Measurements from ENCODE around the gene INPP5J.
"Not testable (repeated sequence)": the region's sequence is repeated elsewhere in the genome, so short reads cannot be mapped to it uniquely, and the experiment has no call there.

The INPP5J gene

DNA sequence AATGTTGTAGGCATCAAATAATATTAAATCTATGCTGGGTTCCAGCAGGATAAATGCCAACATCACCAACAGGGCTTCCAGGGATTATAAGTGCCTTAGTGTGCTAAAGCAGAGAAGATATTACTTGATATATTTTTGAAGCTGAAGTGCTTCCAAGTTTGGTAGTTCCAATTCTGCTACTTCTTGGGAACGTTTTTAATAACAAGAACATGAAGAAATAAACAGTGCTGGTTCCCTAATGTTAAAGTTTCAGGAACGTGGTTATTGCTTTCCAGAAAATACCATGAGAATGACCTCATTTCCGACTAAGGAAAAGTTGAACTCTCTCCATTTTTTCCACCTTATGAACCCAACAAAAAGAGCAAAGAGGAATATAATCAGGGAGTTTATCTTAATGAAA, 32.7 kb downstream of the INPP5J start:
- DNase-seq: no peak

DNA sequence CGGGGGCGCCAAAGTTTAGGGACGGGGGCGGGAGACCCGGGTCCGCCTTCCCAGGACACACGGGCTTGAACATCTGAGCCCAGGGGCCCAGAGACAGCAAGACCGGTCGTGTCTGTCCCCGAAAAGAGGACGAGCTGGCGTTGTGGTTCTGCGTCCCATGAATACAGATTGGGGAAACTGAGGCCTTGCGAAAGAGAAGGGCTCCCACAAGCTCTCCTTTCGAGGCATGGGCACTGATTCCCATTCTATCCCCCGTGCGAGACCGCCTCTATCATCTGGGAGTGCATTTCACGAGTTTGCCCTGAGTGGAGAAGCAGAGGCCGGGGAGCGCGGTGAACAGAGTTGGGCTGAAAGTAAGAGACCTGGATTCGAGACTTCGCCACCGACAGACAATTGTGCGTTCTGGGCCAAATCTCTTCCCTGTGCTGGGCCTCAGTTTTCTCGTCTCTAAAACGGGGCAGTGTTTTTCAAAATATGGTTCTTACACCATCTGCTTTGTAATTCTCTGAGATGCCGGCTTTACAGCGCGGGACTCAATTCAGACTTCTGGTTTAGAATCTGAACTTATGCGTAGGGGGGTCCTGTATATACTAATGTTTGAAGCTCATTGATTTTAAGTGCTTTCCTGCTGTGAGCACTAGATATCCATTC, 37.7 kb downstream of the INPP5J start:
- no peak for DNase-seq

DNA sequence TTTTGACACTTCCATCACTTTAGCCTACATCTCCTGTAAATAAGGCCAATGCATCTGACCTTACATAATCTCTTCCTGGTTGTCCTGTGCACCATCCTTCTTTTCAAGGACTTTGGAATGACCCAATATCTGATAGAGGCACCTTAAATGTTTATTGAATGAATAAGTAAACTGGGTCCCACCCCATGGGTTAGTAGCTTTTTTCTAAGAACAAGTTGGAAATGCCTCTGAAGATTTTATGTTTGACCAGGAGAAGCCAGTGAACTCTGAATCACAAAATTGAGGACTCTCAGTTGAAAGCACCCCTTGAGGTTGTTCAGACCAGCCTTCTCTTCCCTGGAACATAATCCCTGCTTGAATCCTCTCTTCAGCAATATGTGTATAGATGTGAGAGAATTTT, 38.6 kb downstream of the INPP5J start:
- DNase-seq: no peak

DNA sequence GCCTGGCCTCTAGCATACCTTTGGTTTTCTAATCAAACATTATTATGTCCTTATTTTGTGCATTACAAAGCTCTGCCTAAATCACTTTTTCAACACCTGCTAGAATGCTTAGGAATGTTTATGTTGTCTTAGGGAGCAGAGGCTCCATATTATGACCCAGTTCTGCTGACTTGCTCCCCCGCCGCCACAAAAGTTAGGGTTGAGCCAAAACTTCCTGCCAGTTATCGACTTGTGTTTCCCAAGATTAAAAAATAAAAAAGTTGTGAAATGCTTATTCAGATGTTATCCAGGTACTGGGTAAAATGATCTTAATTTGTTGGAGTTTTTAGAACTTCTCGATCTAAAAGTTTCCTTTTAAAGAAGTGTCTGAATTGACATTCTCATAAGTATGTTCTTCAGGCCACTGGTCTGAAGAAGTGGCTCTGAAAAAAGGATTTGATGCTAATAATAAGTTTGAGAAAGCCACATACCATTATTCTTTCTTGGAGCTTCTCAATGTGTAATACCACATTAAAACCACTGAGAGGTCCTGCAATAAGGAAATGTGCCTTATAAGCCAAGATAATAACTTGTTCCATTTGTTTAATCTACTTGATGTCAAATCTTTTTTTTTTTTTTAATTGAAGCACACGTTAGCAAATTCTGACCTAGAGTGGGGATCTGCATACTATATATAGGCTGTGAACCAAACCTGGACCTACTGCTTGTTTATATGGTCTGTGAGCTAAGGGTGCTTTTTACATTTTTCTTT, 39.4 kb downstream of the INPP5J start:
- DNase-seq: no peak

DNA sequence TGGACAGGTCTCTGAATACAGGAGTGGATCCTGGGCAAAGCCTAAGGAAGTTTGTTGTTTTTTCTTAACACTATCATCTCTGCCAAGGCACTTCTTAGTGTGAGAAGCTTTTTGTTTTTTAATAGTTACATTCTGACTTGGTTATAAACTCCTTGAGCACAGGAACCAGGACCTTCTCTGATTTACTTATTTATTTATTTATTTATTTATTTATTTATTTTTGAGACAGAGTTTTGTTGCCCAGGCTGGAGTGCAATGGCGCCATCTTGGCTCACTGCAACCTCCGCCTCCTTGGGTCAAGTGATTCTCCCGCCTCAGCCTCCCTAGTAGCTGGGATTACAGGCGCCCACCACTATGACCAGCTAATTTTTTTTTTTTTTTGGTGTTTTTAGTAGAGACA, 48.2 kb downstream of the INPP5J start:
- DNase-seq: no peak

DNA sequence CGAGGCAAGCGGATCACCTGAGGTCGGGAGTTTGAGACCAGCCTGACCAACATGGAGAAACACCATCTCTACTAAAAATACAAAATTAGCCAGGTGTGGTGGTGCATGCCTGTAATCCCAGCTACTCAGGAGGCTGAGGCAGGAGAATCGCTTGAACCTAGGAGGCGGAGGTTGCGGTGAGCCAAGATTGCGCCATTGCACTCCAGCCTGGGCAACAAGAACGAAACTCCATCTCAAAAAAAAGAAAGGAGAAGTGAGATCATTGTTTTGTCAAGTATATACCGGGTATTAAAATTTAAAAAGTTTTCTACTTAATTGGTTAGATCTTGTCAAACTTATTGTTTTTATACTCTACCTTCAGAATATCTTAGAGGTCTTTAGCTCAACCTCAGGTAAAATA, 49.0 kb downstream of the INPP5J start:
- not testable (repeated sequence) for DNase-seq

DNA sequence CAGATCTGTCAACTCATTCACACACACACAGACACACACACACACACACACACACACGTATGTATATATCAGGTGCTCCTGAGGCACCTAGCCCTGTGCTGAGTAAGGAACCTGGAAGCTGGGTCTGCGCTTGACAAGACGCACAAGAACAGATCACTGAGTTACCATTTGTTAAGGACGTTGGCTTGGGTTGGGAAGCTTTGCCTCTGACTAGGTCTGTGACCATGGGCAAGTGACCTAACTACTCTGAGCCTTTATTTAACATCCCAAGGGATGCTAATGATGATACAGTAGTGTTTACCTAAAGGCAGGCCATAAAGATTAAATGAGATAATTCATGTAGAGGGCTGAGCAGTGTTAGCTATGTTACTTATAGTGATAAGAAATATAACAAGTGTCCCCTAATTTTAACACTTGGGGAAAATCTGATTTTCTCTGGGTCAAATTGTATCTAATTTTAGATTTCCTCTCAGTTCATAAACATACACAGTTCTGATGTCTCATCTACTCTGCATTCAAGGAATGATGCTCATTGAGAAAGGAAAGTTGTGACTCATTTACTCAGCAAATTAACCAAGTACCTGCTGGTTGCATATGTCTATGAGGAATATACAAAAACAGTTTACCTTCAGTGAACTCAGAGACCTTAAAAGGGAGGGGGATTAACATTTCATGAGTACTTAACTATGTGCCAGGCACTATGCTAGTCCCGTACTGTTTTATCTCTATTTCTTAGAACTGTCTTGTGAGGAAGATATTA, 50.8 kb downstream of the INPP5J start:
- DNase-seq: no peak

DNA sequence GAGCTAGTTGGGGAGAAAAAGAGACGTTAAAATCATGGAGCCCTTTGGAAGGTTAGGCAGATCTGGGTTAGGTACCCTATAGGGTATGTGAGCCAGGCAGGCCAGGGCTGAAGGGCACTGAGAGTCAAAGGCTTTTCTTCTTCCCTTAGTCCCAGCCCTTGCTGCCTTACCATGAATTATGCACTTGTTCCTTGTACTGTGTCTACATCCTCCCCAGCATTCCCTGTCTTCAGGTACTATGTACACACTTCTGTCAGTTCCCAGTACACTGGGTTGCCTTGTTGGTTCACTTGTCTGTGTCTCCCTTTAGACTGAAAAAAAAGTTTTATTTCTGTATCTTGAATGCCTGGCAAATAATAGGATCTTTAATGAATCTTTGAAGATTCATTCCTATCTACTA, 54.2 kb downstream of the INPP5J start:
- DNase-seq: no peak

DNA sequence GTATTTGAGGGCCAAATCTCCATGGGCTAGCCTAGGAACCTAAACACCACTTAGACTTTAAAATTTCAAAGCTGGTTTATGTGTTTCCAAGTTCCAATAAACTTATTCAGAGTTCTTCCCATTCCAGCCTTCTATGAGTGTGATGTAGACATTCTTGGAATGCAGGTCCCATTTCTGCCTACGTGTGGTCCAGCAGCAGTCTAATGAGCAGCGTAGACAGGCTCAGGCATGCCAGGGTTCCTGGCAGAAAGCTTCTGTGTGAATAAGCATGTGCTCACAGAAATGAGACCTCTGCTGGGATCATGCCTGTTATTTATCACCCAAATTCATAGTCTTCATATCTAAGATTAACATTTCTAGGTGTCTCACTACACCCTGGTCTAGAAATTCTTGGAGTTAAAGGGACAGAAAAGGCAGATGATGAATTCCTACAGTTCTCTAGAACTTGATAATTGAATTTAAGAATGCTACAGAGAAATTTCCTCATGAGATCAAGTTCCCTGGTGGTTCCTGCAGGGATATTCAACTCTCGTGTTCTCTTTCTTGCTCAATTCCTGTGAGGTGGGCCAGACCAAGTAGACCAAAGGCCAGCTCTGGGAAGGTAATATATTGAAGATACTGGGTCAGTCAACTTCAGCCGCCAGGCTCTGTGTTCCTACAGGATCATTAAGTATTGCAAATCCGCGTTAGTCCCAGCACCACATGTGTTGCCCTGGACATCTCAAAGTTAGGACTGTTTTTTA, 54.8 kb downstream of the INPP5J start:
- DNase-seq: no peak

DNA sequence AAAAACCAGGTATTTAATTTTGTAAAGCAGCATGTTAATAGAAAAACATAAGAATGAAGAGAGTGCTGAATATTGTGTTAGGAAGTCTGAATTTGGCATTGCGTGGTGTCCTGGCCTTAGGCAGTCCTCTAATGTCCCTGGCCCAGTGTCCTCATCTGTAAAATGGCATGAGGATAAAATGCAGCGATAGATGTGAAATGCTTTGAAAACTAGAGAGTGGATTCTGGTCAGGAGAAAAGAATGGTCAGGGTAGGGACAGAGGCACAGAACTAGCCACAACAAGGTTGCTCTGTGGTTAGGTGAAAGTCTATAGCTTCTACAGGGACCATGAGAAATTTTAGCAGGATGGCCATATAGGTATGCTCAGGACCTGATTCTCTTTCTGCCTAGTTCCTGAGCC, 56.1 kb downstream of the INPP5J start:
- DNase-seq: no peak

DNA sequence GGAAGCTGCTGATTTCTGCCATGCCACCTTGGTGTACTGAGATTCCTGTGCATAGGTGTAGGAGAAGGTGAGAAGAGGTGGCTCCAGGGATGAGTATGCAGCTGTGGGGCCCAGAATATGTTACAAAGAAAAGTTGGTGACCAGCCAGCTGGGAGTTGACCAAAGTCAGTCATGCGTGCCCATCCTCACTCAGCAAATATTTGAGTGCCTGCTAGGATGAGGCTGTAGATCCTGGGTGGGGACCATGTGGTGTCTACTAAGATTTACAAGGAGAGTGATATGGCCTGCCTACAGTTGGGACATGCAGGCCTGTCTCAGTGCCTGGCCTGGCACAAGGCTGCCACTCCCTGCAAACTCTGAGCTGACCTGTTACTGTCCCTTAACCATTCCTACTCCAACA, 56.6 kb downstream of the INPP5J start:
- peak; percentile 53 for DNase-seq

DNA sequence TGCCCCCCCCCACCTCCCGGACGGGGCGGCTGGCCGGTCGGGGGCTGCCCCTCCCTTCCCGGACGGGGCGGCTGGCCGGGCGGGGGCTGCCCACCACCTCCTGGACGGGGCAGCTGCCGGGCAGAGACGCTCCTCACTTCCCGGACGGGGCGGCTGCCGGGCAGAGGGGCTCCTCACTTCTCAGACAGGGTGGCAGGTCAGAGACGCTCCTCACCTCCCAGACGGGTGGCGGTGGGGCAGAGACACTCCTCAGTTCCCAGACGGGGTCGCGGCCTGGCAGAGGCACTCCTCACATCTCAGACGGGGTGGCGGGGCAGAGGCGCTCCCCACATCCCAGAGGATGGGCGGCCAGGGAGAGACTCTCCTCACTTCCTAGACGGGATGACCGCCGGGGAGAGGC, 61.2 kb downstream of the INPP5J start:
- no peak for DNase-seq

Measured in NCI-H510A (cell line).